ENCODE measurements around the gene UNC119B.
A peak's percentile ranks its signal among the peaks of the same experiment; 100 is the strongest.
"Not testable (repeated sequence)": the region's sequence is repeated elsewhere in the genome, so short reads cannot be mapped to it uniquely, and the experiment has no call there.

The UNC119B gene

GRCh38 chr12:120710031-120710804 lies at the start of gene UNC119B:
TSS of gene UNC119B (plus strand) at chr12:120710458. CDS start at chr12:120710475, 17 bp downstream.
- no peak for DNase-seq (ENCODE audit: low read depth)

GRCh38 chr12:120661432-120661831 lies 48.8 kb upstream of the UNC119B start:
- no peak for DNase-seq (ENCODE audit: low read depth)

- DNase-seq (ENCODE audit: low read depth), result no peak
Observed at GRCh38 chr12:120662879-120663278, 47.4 kb upstream of the UNC119B start.

- DNase-seq (ENCODE audit: low read depth), result no peak
Observed at GRCh38 chr12:120663741-120664140, 46.5 kb upstream of the UNC119B start.

GRCh38 chr12:120666571-120667390 lies 43.5 kb upstream of the UNC119B start:
- no peak for DNase-seq (ENCODE audit: low read depth)

GRCh38 chr12:120668091-120668867 lies 42.0 kb upstream of the UNC119B start:
- no peak for DNase-seq (ENCODE audit: low read depth)

- DNase-seq (ENCODE audit: low read depth), result no peak
Observed at GRCh38 chr12:120668868-120669840, 41.1 kb upstream of the UNC119B start.

GRCh38 chr12:120670237-120670636 lies 40.0 kb upstream of the UNC119B start:
- DNase-seq (ENCODE audit: low read depth), result not testable (repeated sequence)

GRCh38 chr12:120670667-120671066 lies 39.6 kb upstream of the UNC119B start:
- no peak for DNase-seq (ENCODE audit: low read depth)

GRCh38 chr12:120674097-120674636 lies 36.1 kb upstream of the UNC119B start:
- DNase-seq (ENCODE audit: low read depth), result no peak

GRCh38 chr12:120677765-120678473 lies 32.3 kb upstream of the UNC119B start:
- DNase-seq (ENCODE audit: low read depth), result no peak

- DNase-seq (ENCODE audit: low read depth), result no peak
Observed at GRCh38 chr12:120678572-120678971, 31.7 kb upstream of the UNC119B start.

- no peak for DNase-seq (ENCODE audit: low read depth)
Observed at GRCh38 chr12:120680165-120680738, 30.0 kb upstream of the UNC119B start.

- no peak for DNase-seq (ENCODE audit: low read depth)
Observed at GRCh38 chr12:120684523-120684932, 25.7 kb upstream of the UNC119B start.

GRCh38 chr12:120685522-120685921 lies 24.7 kb upstream of the UNC119B start:
- DNase-seq (ENCODE audit: low read depth), result no peak

GRCh38 chr12:120686151-120686689 lies 24.0 kb upstream of the UNC119B start:
- peak; percentile 96 for DNase-seq (ENCODE audit: low read depth)

- peak; percentile 96 for DNase-seq (ENCODE audit: low read depth)
Observed at GRCh38 chr12:120686690-120687577, 23.3 kb upstream of the UNC119B start, which contains the start of gene MLEC. TSS of gene MLEC (plus strand) at chr12:120687149. CDS start at chr12:120687297, 148 bp downstream.

- no peak for DNase-seq (ENCODE audit: low read depth)
Observed at GRCh38 chr12:120687578-120688289, 22.5 kb upstream of the UNC119B start.

Measured in CMK (cell line).